Coronary artery (tissue), 2 donors: Measurements from ENCODE around the gene PPP1R27.

Experiments
- DNase-seq: peaks from one replicate; pipeline ENCODE4 v3.0.0-alpha.2; 2017; ENCODE audit warnings: low spot score
- H3K27ac ChIP-seq, 2 donors: fragments of 200-600 bp; sonication (generic); one replicate each; pipeline ENCODE4 v1.5.1; 2016 to 2019
- H3K4me3 ChIP-seq: fragments of 200-600 bp; sonication (generic); 2 replicates; pipeline ENCODE4 v1.5.1; 2016; ENCODE audit warnings: mild to moderate bottlenecking, moderate library complexity
- CTCF ChIP-seq: fragments of 200-600 bp; sonication (generic); IDR thresholded peaks from one replicate; pipeline ENCODE4 v1.5.1; 2019; ENCODE audit warnings: antibody characterized with exemption

The PPP1R27 gene

GRCh38 chr17:81834831-81835267 is at the start of gene PPP1R27:
Gene PPP1R27, minus strand, starts transcription at chr17:81835050. Its CDS starts 97 bp downstream, at chr17:81834953.
- peak within 1 kb of the TSS; percentile 91 for H3K4me3 ChIP-seq
- no peak within 1 kb of the TSS for H3K27ac ChIP-seq
- DNase-seq = no peak
- no peak for TF ChIP-seq CTCF

GRCh38 chr17:81884520-81884919 is 49.7 kb upstream of the PPP1R27 start:
- Histone ChIP-seq H3K27ac (peak overlapping the region in 1 of 2 donors; percentile 25), H3K4me3 (no peak overlapping the region)
- DNase-seq = no peak
- no peak for TF ChIP-seq CTCF

- no peak for DNase-seq
- Histone ChIP-seq H3K27ac (no peak overlapping the region), H3K4me3 (no peak overlapping the region)
- no peak for TF ChIP-seq CTCF
Observed at GRCh38 chr17:81879121-81879520, 44.3 kb upstream of the PPP1R27 start.

GRCh38 chr17:81878294-81878693 is 43.4 kb upstream of the PPP1R27 start:
- H3K4me3 ChIP-seq = no peak overlapping the region

GRCh38 chr17:81877569-81877968 is 42.7 kb upstream of the PPP1R27 start:
- no peak overlapping the region for H3K27ac ChIP-seq
- no peak for DNase-seq
- no peak for TF ChIP-seq CTCF
- no peak overlapping the region for H3K4me3 ChIP-seq

More at GRCh38 chr17:81878294-81878693, 43.4 kb upstream of the PPP1R27 start:
- DNase-seq = no peak
- no peak for TF ChIP-seq CTCF
- H3K27ac ChIP-seq = no peak overlapping the region

GRCh38 chr17:81871387-81872230 is 36.8 kb upstream of the PPP1R27 start:
- no peak for TF ChIP-seq CTCF

GRCh38 chr17:81870981-81871386 is 36.1 kb upstream of the PPP1R27 start, which contains the start of gene ARHGDIA:
Gene ARHGDIA, minus strand, starts transcription at chr17:81871337. Its CDS starts 1,407 bp downstream, at chr17:81869930.
- TF ChIP-seq CTCF = no peak

More at GRCh38 chr17:81871387-81872230, 36.8 kb upstream of the PPP1R27 start:
- Histone ChIP-seq H3K4me3 (peak overlapping the region; percentile 90), H3K27ac (peak overlapping the region; percentile 83 to 100)
- peak; percentile 96 for DNase-seq

More at GRCh38 chr17:81870981-81871386, 36.1 kb upstream of the PPP1R27 start, which contains the start of gene ARHGDIA:
- Histone ChIP-seq H3K27ac (peak within 1 kb of the TSS; percentile 83 to 100), H3K4me3 (peak within 1 kb of the TSS; percentile 90)
- no peak for DNase-seq
